Body of pancreas (tissue), 4 donors: Measurements from ENCODE around the gene RAVER1.

Experiments
- CTCF ChIP-seq, 7 experiments: fragments of 450-650 bp in 4 of 7; fragments of 200-600 bp in 3 of 7; sonication (generic) in 3 of 7; IDR thresholded peaks; one replicate each; pipeline ENCODE4 v1.5.1; 2016 to 2019; ENCODE audit warnings: antibody characterized with exemption in 7 of 7
- POLR2A ChIP-seq, 3 donors: fragments of 450-650 bp; IDR thresholded peaks; one replicate each; pipeline ENCODE4 v1.6.1; 2016; ENCODE audit warnings: antibody characterized with exemption in 3 of 3, mild to moderate bottlenecking in 2 of 3

- TF ChIP-seq CTCF (IDR thresholded peaks at IDR 0.05): no peak
- no peak for TF ChIP-seq POLR2A (IDR thresholded peaks at IDR 0.05)
Measured at GRCh38 chr19:10285393-10285792, 47.9 kb downstream of the RAVER1 start.
